Epithelial cell of proximal tubule (primary cell): ENCODE measurements around the gene CA9. TPM values are rescaled to one million over a fixed set of nuclear protein-coding genes. Genes with fewer than 3 reads are reported as not detected.

Experiments used
- DNase-seq: peaks from one replicate; pipeline ENCODE4 v3.0.0-alpha.2; 2011; ENCODE audit warnings: low read depth
- H3K4me3 ChIP-seq: 2 replicates; pipeline ENCODE4 v1.5.1; 2011; ENCODE audit warnings: low read depth, mild to moderate bottlenecking, low read length
- total RNA-seq: library from RNA; depleted of rRNA; stranded (reverse); fragments of >200 nt; gene quantifications from 2 replicates; pipeline ENCODE4 v1.2.3, GENCODE V29; 2015
- TF ChIP-seq, protein P1 (sequence below): conservative IDR thresholded peaks from 2 replicates; pipeline ENCODE4 v1.5.1; 2012; ENCODE audit warnings: low read depth, mild to moderate bottlenecking, low read length

CA9 gene
- total RNA-seq, 1 donor from 2014 or later = not detected

DNA sequence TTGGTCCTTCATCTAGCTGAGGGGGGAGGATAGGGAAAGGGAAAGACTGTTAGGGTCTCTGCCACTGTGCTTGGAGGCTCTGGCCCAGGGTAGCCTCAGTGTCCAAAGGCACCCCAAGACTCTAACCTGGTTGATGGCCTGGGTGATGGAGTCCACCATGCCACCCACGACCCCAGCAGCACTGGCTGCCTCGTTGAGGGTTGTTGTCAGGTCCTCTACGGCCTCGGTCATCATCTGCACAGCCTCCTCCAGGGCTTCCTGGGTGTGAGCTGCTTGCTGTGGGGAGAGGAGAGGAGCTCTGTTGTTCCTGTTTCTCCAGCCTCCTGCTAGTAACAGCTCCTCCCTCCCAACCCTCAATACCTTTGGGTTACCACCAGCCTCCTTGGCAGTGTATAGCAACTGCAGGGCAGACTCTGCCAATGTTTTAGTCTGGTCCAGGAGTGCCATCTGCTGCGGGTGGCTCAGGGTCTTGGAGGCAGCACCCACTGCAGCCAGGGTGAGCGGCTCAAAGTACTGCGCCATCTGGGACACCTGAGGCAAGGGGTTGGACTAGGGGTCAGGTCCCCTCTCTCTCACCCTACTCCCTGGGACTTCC lies 32.2 kb downstream of the CA9 start:
- no peak for DNase-seq
- H3K4me3 ChIP-seq = no peak overlapping the region
- TF ChIP-seq, protein P1, sequence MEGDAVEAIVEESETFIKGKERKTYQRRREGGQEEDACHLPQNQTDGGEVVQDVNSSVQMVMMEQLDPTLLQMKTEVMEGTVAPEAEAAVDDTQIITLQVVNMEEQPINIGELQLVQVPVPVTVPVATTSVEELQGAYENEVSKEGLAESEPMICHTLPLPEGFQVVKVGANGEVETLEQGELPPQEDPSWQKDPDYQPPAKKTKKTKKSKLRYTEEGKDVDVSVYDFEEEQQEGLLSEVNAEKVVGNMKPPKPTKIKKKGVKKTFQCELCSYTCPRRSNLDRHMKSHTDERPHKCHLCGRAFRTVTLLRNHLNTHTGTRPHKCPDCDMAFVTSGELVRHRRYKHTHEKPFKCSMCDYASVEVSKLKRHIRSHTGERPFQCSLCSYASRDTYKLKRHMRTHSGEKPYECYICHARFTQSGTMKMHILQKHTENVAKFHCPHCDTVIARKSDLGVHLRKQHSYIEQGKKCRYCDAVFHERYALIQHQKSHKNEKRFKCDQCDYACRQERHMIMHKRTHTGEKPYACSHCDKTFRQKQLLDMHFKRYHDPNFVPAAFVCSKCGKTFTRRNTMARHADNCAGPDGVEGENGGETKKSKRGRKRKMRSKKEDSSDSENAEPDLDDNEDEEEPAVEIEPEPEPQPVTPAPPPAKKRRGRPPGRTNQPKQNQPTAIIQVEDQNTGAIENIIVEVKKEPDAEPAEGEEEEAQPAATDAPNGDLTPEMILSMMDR = no peak

- no peak for DNase-seq
- TF ChIP-seq, protein P1 = no peak
- H3K4me3 ChIP-seq = no peak overlapping the region
Observed at GRCh38 chr9:35706951-35707350, 33.2 kb downstream of the CA9 start.

GRCh38 chr9:35708146-35708545 lies 34.4 kb downstream of the CA9 start:
- TF ChIP-seq, protein P1 = no peak
- no peak overlapping the region for H3K4me3 ChIP-seq
- no peak for DNase-seq

- TF ChIP-seq, protein P1 = no peak
- no peak overlapping the region for H3K4me3 ChIP-seq
- DNase-seq = no peak
Observed at GRCh38 chr9:35710818-35711500, 37.2 kb downstream of the CA9 start.

- DNase-seq = no peak
- TF ChIP-seq, protein P1 = no peak
Observed at GRCh38 chr9:35711501-35712428, 38.0 kb downstream of the CA9 start.

DNA sequence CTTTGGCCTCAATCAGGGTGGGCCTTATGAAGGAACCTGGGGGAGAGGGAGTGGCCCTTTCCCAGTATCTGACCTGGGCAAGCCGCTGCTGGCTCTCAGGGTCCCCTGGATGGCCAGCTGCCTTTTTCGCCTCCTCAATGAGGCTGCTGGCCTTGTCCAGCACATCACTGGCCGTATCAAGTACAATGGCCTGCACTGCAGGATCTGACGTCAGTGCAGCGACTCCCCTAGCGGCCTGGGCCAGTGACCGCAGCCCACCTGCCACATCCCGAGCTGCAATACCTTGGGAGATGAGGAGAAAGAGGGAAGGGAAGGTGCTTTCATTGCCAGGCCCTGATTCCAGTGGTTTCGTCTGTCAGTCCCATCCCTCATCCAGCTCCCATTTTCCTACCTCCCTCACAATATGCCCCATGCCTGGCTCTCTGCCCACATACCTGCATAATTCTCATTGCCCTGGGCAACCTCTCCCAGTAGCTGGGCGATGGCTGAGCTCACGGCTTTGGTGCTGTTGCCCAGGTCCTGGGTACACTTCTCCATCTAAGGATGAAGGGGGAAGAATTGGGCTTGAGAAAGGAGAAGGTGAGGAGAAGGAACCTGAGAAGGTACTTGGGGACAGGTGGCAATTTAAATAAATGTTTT lies 39.2 kb downstream of the CA9 start:
- H3K4me3 ChIP-seq = no peak overlapping the region
- no peak for DNase-seq
- TF ChIP-seq, protein P1 = no peak

More at GRCh38 chr9:35711501-35712428, 38.0 kb downstream of the CA9 start:
- H3K4me3 ChIP-seq = no peak overlapping the region
